Measurements from ENCODE around the gene ANKRD34A.
A peak's percentile ranks its signal among the peaks of the same experiment; 100 is the strongest.

ANKRD34A gene

GRCh38 chr1:145957443-145958319, 6.7 kb downstream of the ANKRD34A start, which contains the start of gene LIX1L:
Gene LIX1L (minus strand): TSS chr1:145958017. CDS start chr1:145957927, 90 bp downstream.
- no peaks in the 10 kb centered on the region for H3K36me3 ChIP-seq (replicated peaks)
- H3K27me3 ChIP-seq (replicated peaks) = no peaks in the 10 kb centered on the region
- H3K27ac ChIP-seq = peak within 1 kb of the TSS; percentile 83
- in situ Hi-C loops (cut with HindIII; ENCODE audit: low pct_ligation_motif_present, low sequenced_read_pairs) = no loop called here
- H3K4me3 ChIP-seq (ENCODE audit: low read depth, low read length) = peak within 1 kb of the TSS; percentile 79
- DNase-seq = peak; percentile 96
- no peak for TF ChIP-seq CTCF (IDR thresholded peaks at IDR 0.05; ENCODE audit: low read depth, low read length, missing control alignments)

GRCh38 chr1:145956781-145957442, 7.5 kb downstream of the ANKRD34A start:
- Histone ChIP-seq H3K36me3 (replicated peaks) (no peaks in the 10 kb centered on the region), H3K27me3 (replicated peaks) (no peaks in the 10 kb centered on the region), H3K4me3 (ENCODE audit: low read depth, low read length) (peak overlapping the region; percentile 79), H3K27ac (peak overlapping the region; percentile 83)
- DNase-seq = no peak
- in situ Hi-C loops (cut with HindIII; ENCODE audit: low pct_ligation_motif_present, low sequenced_read_pairs) = no loop called here
- TF ChIP-seq CTCF (IDR thresholded peaks at IDR 0.05; ENCODE audit: low read depth, low read length, missing control alignments) = no peak

GRCh38 chr1:145956361-145956760, 8.0 kb downstream of the ANKRD34A start:
- DNase-seq = no peak
- in situ Hi-C loops (cut with HindIII; ENCODE audit: low pct_ligation_motif_present, low sequenced_read_pairs) = no loop called here
- Histone ChIP-seq H3K27me3 (replicated peaks) (no peaks in the 10 kb centered on the region), H3K4me3 (ENCODE audit: low read depth, low read length) (peak overlapping the region; percentile 79), H3K36me3 (replicated peaks) (no peaks in the 10 kb centered on the region), H3K27ac (peak overlapping the region; percentile 83)
- TF ChIP-seq CTCF (IDR thresholded peaks at IDR 0.05; ENCODE audit: low read depth, low read length, missing control alignments) = no peak

- TF ChIP-seq CTCF (IDR thresholded peaks at IDR 0.05; ENCODE audit: low read depth, low read length, missing control alignments) = no peak
- no peak for DNase-seq
- H3K27ac ChIP-seq = no peak overlapping the region
- H3K36me3 ChIP-seq (replicated peaks) = no peaks in the 10 kb centered on the region
- no peaks in the 10 kb centered on the region for H3K27me3 ChIP-seq (replicated peaks)
- in situ Hi-C loops (cut with HindIII; ENCODE audit: low pct_ligation_motif_present, low sequenced_read_pairs) = no loop called here
- H3K4me3 ChIP-seq (ENCODE audit: low read depth, low read length) = no peak overlapping the region
Measured at GRCh38 chr1:145955436-145955835, 8.9 kb downstream of the ANKRD34A start.

GRCh38 chr1:145953861-145954260, 10.5 kb downstream of the ANKRD34A start:
- no peak for DNase-seq
- TF ChIP-seq CTCF (IDR thresholded peaks at IDR 0.05; ENCODE audit: low read depth, low read length, missing control alignments) = no peak
- in situ Hi-C loops (cut with HindIII; ENCODE audit: low pct_ligation_motif_present, low sequenced_read_pairs) = no loop called here
- H3K4me3 ChIP-seq (ENCODE audit: low read depth, low read length) = no peak overlapping the region
- no peaks in the 10 kb centered on the region for H3K27me3 ChIP-seq (replicated peaks)
- no peaks in the 10 kb centered on the region for H3K36me3 ChIP-seq (replicated peaks)
- no peak overlapping the region for H3K27ac ChIP-seq

Data from brain microvascular endothelial cell (primary cell).